Measurements from ENCODE around the gene SYNE3. TPM values are rescaled to one million over a fixed set of nuclear protein-coding genes. Genes with fewer than 3 reads are reported as not detected.

Gene SYNE3
- total and polyA plus RNA-seq, 10 of the 15 experiments (the other 5 are each of a cell fraction or from before 2014, with no cell fraction given) = 1.4 to 44.1 (median 13.4) TPM

- no peak overlapping the region for H3K9ac ChIP-seq (ENCODE audit: control insufficient read depth, insufficient read depth, low read length)
- peak overlapping the region; percentile 92 for H3K27ac ChIP-seq (ENCODE audit: control insufficient read depth, insufficient read depth)
- ATAC-seq (no peak; the same call in 1 of the 3 replicates), DNase-seq (ENCODE audit: low read depth, low spot score) (no peak), FAIRE-seq (no peak)
- ChIA-PET CTCF (interaction anchor here (0.5 to 3.8 kb wide), 5 partner anchors 8 to 48 kb away, joined by 3 to 20 read pairs (median 3); no protein-coding TSS in a partner anchor), RAD21 (ENCODE audit: unreplicated experiment) (interaction anchor here (1.1 to 3.4 kb wide), 6 partner anchors 16 to 47 kb away, joined by 3 to 25 read pairs (median 9); partner anchors contain the start of gene SYNE3), POLR2A (interaction anchor here (1.0 to 2.0 kb wide), 4 partner anchors 10 to 26 kb away, joined by 4 to 9 read pairs (median 4); no protein-coding TSS in a partner anchor), SMC1A (ENCODE audit: uncharacterized antibody, unreplicated experiment) (interaction anchor here (1.2 to 4.5 kb wide), 9 partner anchors 12 to 48 kb away, joined by 3 to 30 read pairs (median 6); no protein-coding TSS in a partner anchor)
- no peaks in the 10 kb centered on the region for H3K27me3 ChIP-seq (replicated peaks in 1 of 2; ENCODE audit: control insufficient read depth in 2 of 2, insufficient read depth in 2 of 2, low read length in 1 of 2)
- no peak overlapping the region for H3K4me3 ChIP-seq
- H3K4me2 ChIP-seq (ENCODE audit: control insufficient read depth, insufficient read depth) = no peak overlapping the region
- H3K4me1 ChIP-seq (ENCODE audit: control insufficient read depth, insufficient read depth, low read length) = peaks cover 21% of the 10 kb centered on the region
- WGBS (ENCODE audit: insufficient coverage, insufficient replicate concordance, low lambda C conversion rate, missing lambda C conversion rate) = 74% methylated on average over 4 of the region's 4 CpGs
- BruUV-seq (replicated peaks) = no TSS peak
- peaks cover 13 to 16% of the 10 kb centered on the region in 2 experiments for H3K36me3 ChIP-seq (ENCODE audit: control insufficient read depth in 2 of 2, insufficient read depth in 2 of 2, low read length in 1 of 2)
- H3K9me3 ChIP-seq (replicated peaks; ENCODE audit: control insufficient read depth, insufficient read depth, low read length) = no peaks in the 10 kb centered on the region
- no peak for TF ChIP-seq CHD2 (IDR thresholded peaks at IDR 0.05; ENCODE audit: borderline replicate concordance, low read depth, low read length)
- peak; percentile 22; the same call in 1 of the 2 replicates for TF ChIP-seq HDGF (IDR thresholded peaks at IDR 0.05)
- no peak overlapping the region for H2AFZ ChIP-seq (ENCODE audit: control insufficient read depth, low read depth, low read length)
- H3K79me2 ChIP-seq (ENCODE audit: control insufficient read depth, insufficient read depth, low read length) = peaks cover 45% of the 10 kb centered on the region
- intact Hi-C loops (cut with micrococcal nuclease; ENCODE audit: unreplicated experiment) (no loop called here), in situ Hi-C loops (cut with MboI) (no loop called here)
- H4K20me1 ChIP-seq (ENCODE audit: control insufficient read depth, insufficient read depth) = no peaks in the 10 kb centered on the region
Measured at GRCh38 chr14:95479494-95479893, 37.0 kb downstream of the SYNE3 start.

DNA sequence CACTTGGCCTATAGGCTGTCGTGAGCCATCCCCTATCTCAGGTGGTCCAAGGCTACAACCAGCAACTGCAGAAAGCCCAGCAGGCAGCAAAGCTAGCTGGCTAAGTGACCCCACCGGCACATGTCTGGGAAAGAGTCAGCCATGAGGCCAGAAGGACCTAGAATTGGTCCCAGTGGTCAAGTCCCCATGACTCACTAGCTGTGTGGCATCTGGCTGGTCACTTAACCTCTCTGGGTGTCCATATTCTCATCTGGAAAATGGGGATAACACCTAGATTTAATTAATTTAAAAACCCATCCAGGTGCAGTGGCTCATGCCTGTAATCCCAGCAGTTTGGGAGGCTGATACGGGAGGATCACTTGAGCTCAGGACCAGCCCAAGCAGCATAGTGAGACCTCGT, 37.6 kb downstream of the SYNE3 start:
- Histone ChIP-seq H3K79me2 (ENCODE audit: control insufficient read depth, insufficient read depth, low read length) (peaks cover 40% of the 10 kb centered on the region), H3K4me3 (no peak overlapping the region), H3K9ac (ENCODE audit: control insufficient read depth, insufficient read depth, low read length) (no peak overlapping the region), H3K9me3 (replicated peaks; ENCODE audit: control insufficient read depth, insufficient read depth, low read length) (no peaks in the 10 kb centered on the region), H2AFZ (ENCODE audit: control insufficient read depth, low read depth, low read length) (no peak overlapping the region), H3K4me2 (ENCODE audit: control insufficient read depth, insufficient read depth) (no peak overlapping the region), H3K27me3 (replicated peaks in 1 of 2; ENCODE audit: control insufficient read depth in 2 of 2, insufficient read depth in 2 of 2, low read length in 1 of 2) (no peaks in the 10 kb centered on the region), H3K36me3 (ENCODE audit: control insufficient read depth in 2 of 2, insufficient read depth in 2 of 2, low read length in 1 of 2) (peaks cover 17 to 20% of the 10 kb centered on the region in 2 experiments), H3K27ac (ENCODE audit: control insufficient read depth, insufficient read depth) (no peak overlapping the region), H3K4me1 (ENCODE audit: control insufficient read depth, insufficient read depth, low read length) (peaks cover 21% of the 10 kb centered on the region), H4K20me1 (ENCODE audit: control insufficient read depth, insufficient read depth) (no peaks in the 10 kb centered on the region)
- ChIA-PET SMC1A (ENCODE audit: uncharacterized antibody, unreplicated experiment) (interaction anchor here (0.7 to 4.5 kb wide), 6 partner anchors 13 to 44 kb away, joined by 3 to 30 read pairs (median 4); no protein-coding TSS in a partner anchor), RAD21 (ENCODE audit: unreplicated experiment) (interaction anchor here (1.1 to 3.4 kb wide), 5 partner anchors 16 to 48 kb away, joined by 3 to 25 read pairs (median 13); partner anchors contain the start of gene SYNE3), POLR2A (interaction anchor here (0.7 to 2.0 kb wide), 5 partner anchors 10 to 334 kb away, joined by 4 to 9 read pairs (median 4); no protein-coding TSS in a partner anchor), CTCF (interaction anchor here (0.9 to 3.8 kb wide), 4 partner anchors 27 to 49 kb away, joined by 3 to 20 read pairs (median 8); no protein-coding TSS in a partner anchor)
- no peak for DNase-seq (ENCODE audit: low read depth, low spot score)
- in situ Hi-C loops (cut with MboI) (no loop called here), intact Hi-C loops (cut with micrococcal nuclease; ENCODE audit: unreplicated experiment) (no loop called here)
- ATAC-seq = no peak
- 99% methylated on average over 4 of the region's 4 CpGs for WGBS (ENCODE audit: insufficient coverage, insufficient replicate concordance, low lambda C conversion rate, missing lambda C conversion rate)
- no peak for TF ChIP-seq ATF2 (IDR thresholded peaks at IDR 0.05; ENCODE audit: low read length)
- TF ChIP-seq HCFC1 (IDR thresholded peaks at IDR 0.05; ENCODE audit: low read length) = no peak
- no peak for FAIRE-seq
- BruUV-seq (replicated peaks) = no TSS peak

Data from GM12878 (cell line).